Activated CD4-positive, alpha-beta T cell treated with anti-CD3 and anti-CD28 coated beads for 36 hours (primary cell): ENCODE measurements around the gene EVL. TPM values are rescaled to one million over a fixed set of nuclear protein-coding genes. Genes with fewer than 3 reads are reported as not detected.

Experiments
- ATAC-seq: fragments of 200-7000 bp; cut with Tn5 transposase; one replicate; pipeline ENCODE4 v1.10.0; 2021; ENCODE audit warnings: mild to moderate bottlenecking, moderate library complexity
- CTCF ChIA-PET: fragments of 350-600 bp; sonication (Branson Sonifier 250); formaldehyde crosslinking; loops from one replicate; lab custom pipeline; 2021; ENCODE audit warnings: antibody characterized with exemption; lab: Charles Lee
- POLR2A ChIA-PET: fragments of 350-600 bp; sonication (Branson Sonifier 250); formaldehyde crosslinking; loops from one replicate; lab custom pipeline; 2021; ENCODE audit warnings: antibody characterized with exemption, inconsistent platforms; lab: Charles Lee
- DNase-seq: peaks from one replicate; pipeline ENCODE4 v3.0.0-alpha.2; 2020
- H3K27ac Mint-ChIP-seq: one replicate; pipeline ENCODE4 v1.8.0; 2021; ENCODE audit warnings: mixed read lengths
- H3K27me3 Mint-ChIP-seq: one replicate; pipeline ENCODE4 v1.8.0; 2021; ENCODE audit warnings: mixed read lengths
- H3K36me3 Mint-ChIP-seq: one replicate; pipeline ENCODE4 v1.8.0; 2021; ENCODE audit warnings: low read depth, mixed read lengths
- H3K4me1 Mint-ChIP-seq: one replicate; pipeline ENCODE4 v1.8.0; 2021; ENCODE audit warnings: mixed read lengths
- H3K4me3 Mint-ChIP-seq: one replicate; pipeline ENCODE4 v1.8.0; 2021; ENCODE audit warnings: mild to moderate bottlenecking, moderate library complexity, mixed read lengths
- H3K9me3 Mint-ChIP-seq: one replicate; pipeline ENCODE4 v1.8.0; 2021; ENCODE audit warnings: low read depth, mixed read lengths
- intact Hi-C, 2 experiments: fragments of 100-400 bp; cut with DNase I in 1 of 2; cut with micrococcal nuclease in 1 of 2; formaldehyde crosslinking; loops; one replicate each; pipeline versions ENCODE4 v1.14.2 to v1.15.1; 2022 to 2024; cut with DNase I, micrococcal nuclease
- total RNA-seq, 2 experiments: library from RNA; stranded (reverse); gene quantifications; one replicate each; pipeline ENCODE4 v1.2.3, GENCODE V29; 2021

EVL gene
- total RNA-seq, 2 experiments from 2014 or later: 249 to 378 TPM

GRCh38 chr14:100066962-100067361 lies 1.7 kb downstream of the EVL start:
- intact Hi-C loops: loop anchor here (1.0 to 10.0 kb wide), 11 partner anchors 8 to 1902 kb away; partner anchors contain the start of genes BCL11B (in 1 of the 2), CCDC85C (in 1 of the 2), CCNK (in 1 of the 2) and PPP2R5C (in 1 of the 2)
- ATAC-seq: peak; percentile 3
- Mint-ChIP-seq H3K4me3 (peak overlapping the region; percentile 75), H3K9me3 (no peaks in the 10 kb centered on the region), H3K27ac (peak overlapping the region; percentile 99), H3K4me1 (peaks cover 66% of the 10 kb centered on the region), H3K27me3 (no peaks in the 10 kb centered on the region), H3K36me3 (peaks cover 42% of the 10 kb centered on the region)
- peak; percentile 71 for DNase-seq
- ChIA-PET CTCF (interaction anchor here (0.5 to 17.2 kb wide), 11 partner anchors 8 to 174 kb away, joined by 3 to 231 read pairs (median 4); no protein-coding TSS in a partner anchor), POLR2A (interaction anchor here (0.7 to 12.0 kb wide), 7 partner anchors 8 to 95 kb away, joined by 3 to 162 read pairs (median 18); no protein-coding TSS in a partner anchor)

- Mint-ChIP-seq H3K9me3 (no peaks in the 10 kb centered on the region), H3K4me3 (peak overlapping the region; percentile 75), H3K27me3 (no peaks in the 10 kb centered on the region), H3K36me3 (peaks cover 42% of the 10 kb centered on the region), H3K27ac (peak overlapping the region; percentile 99), H3K4me1 (peaks cover 64% of the 10 kb centered on the region)
- ATAC-seq (no peak), DNase-seq (peak; percentile 50)
- POLR2A ChIA-PET: interaction anchor here (0.8 to 12.0 kb wide), 5 partner anchors 7 to 379 kb away, joined by 3 to 162 read pairs (median 20); no protein-coding TSS in a partner anchor
- CTCF ChIA-PET: interaction anchor here (1.6 to 17.2 kb wide), 6 partner anchors 8 to 126 kb away, joined by 4 to 231 read pairs (median 36); no protein-coding TSS in a partner anchor
- intact Hi-C loops: loop anchor here (5.0 to 10.0 kb wide), 10 partner anchors 85 to 1903 kb away; partner anchors contain the start of genes BCL11B (in 1 of the 2), CCDC85C (in 1 of the 2), CCNK (in 1 of the 2) and PPP2R5C (in 1 of the 2)
Observed at GRCh38 chr14:100067481-100067880, 2.3 kb downstream of the EVL start.

GRCh38 chr14:100067971-100068959 lies 3.0 kb downstream of the EVL start:
- intact Hi-C loops: loop anchor here (1.0 to 10.0 kb wide), 18 partner anchors 9 to 1903 kb away; partner anchors contain the start of genes CCNK (in 2 of the 2), SETD3 (in 2 of the 2), YY1 (in 2 of the 2) and BCL11B (in 1 of the 2)
- Mint-ChIP-seq H3K4me1 (peaks cover 64% of the 10 kb centered on the region), H3K36me3 (peaks cover 50% of the 10 kb centered on the region), H3K27ac (peak overlapping the region; percentile 99), H3K27me3 (no peaks in the 10 kb centered on the region), H3K4me3 (peak overlapping the region; percentile 75), H3K9me3 (no peaks in the 10 kb centered on the region)
- ChIA-PET POLR2A (interaction anchor here (0.5 to 12.0 kb wide), 8 partner anchors 12 to 378 kb away, joined by 3 to 162 read pairs (median 6); a partner anchor contains a TSS), CTCF (interaction anchor here (0.9 to 17.2 kb wide), 10 partner anchors 11 to 156 kb away, joined by 3 to 300 read pairs (median 6); no protein-coding TSS in a partner anchor)
- DNase-seq (peak; percentile 93), ATAC-seq (peak; percentile 38)

GRCh38 chr14:100069161-100069800 lies 4.1 kb downstream of the EVL start:
- intact Hi-C loops: loop anchor here (2.0 to 10.0 kb wide), 14 partner anchors 87 to 1904 kb away; partner anchors contain the start of genes CCNK (in 2 of the 2), SETD3 (in 2 of the 2), YY1 (in 2 of the 2) and BCL11B (in 1 of the 2)
- H3K27ac Mint-ChIP-seq: peak overlapping the region; percentile 99
- CTCF ChIA-PET: interaction anchor here (0.6 to 17.2 kb wide), 15 partner anchors 14 to 385 kb away, joined by 3 to 300 read pairs (median 4); partner anchors contain the start of gene CYP46A1
- H3K27me3 Mint-ChIP-seq: no peaks in the 10 kb centered on the region
- peak; percentile 59 for DNase-seq
- peaks cover 63% of the 10 kb centered on the region for H3K4me1 Mint-ChIP-seq
- ATAC-seq: no peak
- H3K4me3 Mint-ChIP-seq: peak overlapping the region; percentile 75
- POLR2A ChIA-PET: interaction anchor here (0.7 to 12.0 kb wide), 4 partner anchors 11 to 206 kb away, joined by 3 to 162 read pairs (median 30); no protein-coding TSS in a partner anchor
- H3K36me3 Mint-ChIP-seq: peaks cover 57% of the 10 kb centered on the region
- no peaks in the 10 kb centered on the region for H3K9me3 Mint-ChIP-seq

- H3K36me3 Mint-ChIP-seq: peaks cover 67% of the 10 kb centered on the region
- H3K4me1 Mint-ChIP-seq: peaks cover 65% of the 10 kb centered on the region
- H3K9me3 Mint-ChIP-seq: no peaks in the 10 kb centered on the region
- intact Hi-C loops: loop anchor here in 1 of 2 experiments (5.0 kb wide), 1 partner anchor 87 kb away; the partner anchor contains the start of gene DEGS2
- ATAC-seq (no peak), DNase-seq (peak; percentile 63)
- H3K4me3 Mint-ChIP-seq: peak overlapping the region; percentile 75
- ChIA-PET CTCF (interaction anchor here (1.1 to 17.2 kb wide), 12 partner anchors 9 to 170 kb away, joined by 3 to 300 read pairs (median 6); no protein-coding TSS in a partner anchor), POLR2A (interaction anchor here (0.6 to 12.0 kb wide), 6 partner anchors 9 to 273 kb away, joined by 3 to 162 read pairs (median 4); no protein-coding TSS in a partner anchor)
- H3K27me3 Mint-ChIP-seq: no peaks in the 10 kb centered on the region
- peak overlapping the region; percentile 99 for H3K27ac Mint-ChIP-seq
Observed at GRCh38 chr14:100070310-100070709, 5.1 kb downstream of the EVL start.

GRCh38 chr14:100071545-100071944 lies 6.3 kb downstream of the EVL start:
- POLR2A ChIA-PET: interaction anchor here (1.2 to 12.0 kb wide), 3 partner anchors 8 to 33 kb away, joined by 3 to 162 read pairs (median 54); no protein-coding TSS in a partner anchor
- Mint-ChIP-seq H3K4me1 (peaks cover 77% of the 10 kb centered on the region), H3K9me3 (no peaks in the 10 kb centered on the region), H3K27me3 (no peaks in the 10 kb centered on the region), H3K27ac (peak overlapping the region; percentile 99), H3K36me3 (peaks cover 74% of the 10 kb centered on the region), H3K4me3 (peak overlapping the region; percentile 75)
- ATAC-seq (no peak), DNase-seq (peak; percentile 46)
- CTCF ChIA-PET: interaction anchor here (0.6 to 17.2 kb wide), 17 partner anchors 10 to 846 kb away, joined by 3 to 300 read pairs (median 5); no protein-coding TSS in a partner anchor
- intact Hi-C loops: loop anchor here in 1 of 2 experiments (5.0 kb wide), 1 partner anchor 86 kb away; the partner anchor contains the start of gene DEGS2

- peak; percentile 7 for ATAC-seq
- ChIA-PET CTCF (interaction anchor here (0.6 to 17.2 kb wide), 21 partner anchors 7 to 472 kb away, joined by 3 to 300 read pairs (median 5); partner anchors contain the start of gene EVL), POLR2A (interaction anchor here (0.8 to 12.0 kb wide), 3 partner anchors 7 to 473 kb away, joined by 4 to 162 read pairs (median 54); no protein-coding TSS in a partner anchor)
- intact Hi-C loops: loop anchor here (1.0 to 5.0 kb wide), 5 partner anchors 14 to 120 kb away; partner anchors contain the start of gene DEGS2 (in 1 of the 2)
- Mint-ChIP-seq H3K4me3 (peak overlapping the region; percentile 75), H3K9me3 (no peaks in the 10 kb centered on the region), H3K4me1 (peaks cover 83% of the 10 kb centered on the region), H3K27ac (peak overlapping the region; percentile 91), H3K36me3 (peaks cover 75% of the 10 kb centered on the region), H3K27me3 (no peaks in the 10 kb centered on the region)
- DNase-seq: peak; percentile 83
Observed at GRCh38 chr14:100072783-100073346, 7.6 kb downstream of the EVL start.

GRCh38 chr14:100073576-100074430 lies 8.6 kb downstream of the EVL start:
- ATAC-seq: peak; percentile 3
- H3K27ac Mint-ChIP-seq: peak overlapping the region; percentile 91
- peaks cover 84% of the 10 kb centered on the region for H3K4me1 Mint-ChIP-seq
- intact Hi-C loops: loop anchor here (1.0 to 5.0 kb wide), 5 partner anchors 15 to 119 kb away; partner anchors contain the start of gene DEGS2 (in 1 of the 2)
- DNase-seq: peak; percentile 59
- POLR2A ChIA-PET: interaction anchor here (0.6 to 12.0 kb wide), 3 partner anchors 8 to 30 kb away, joined by 3 to 162 read pairs (median 20); partner anchors contain the start of gene EVL
- CTCF ChIA-PET: interaction anchor here (0.6 to 17.2 kb wide), 11 partner anchors 8 to 97 kb away, joined by 3 to 300 read pairs (median 28); partner anchors contain the start of gene EVL
- H3K36me3 Mint-ChIP-seq: peaks cover 75% of the 10 kb centered on the region
- no peaks in the 10 kb centered on the region for H3K9me3 Mint-ChIP-seq
- peak overlapping the region; percentile 75 for H3K4me3 Mint-ChIP-seq
- no peaks in the 10 kb centered on the region for H3K27me3 Mint-ChIP-seq
